GM23338 (cell line): ENCODE measurements around the gene TPM1. TPM values are rescaled to one million over a fixed set of nuclear protein-coding genes. Genes with fewer than 3 reads are reported as not detected.

Source experiments
- ATAC-seq: fragments of 200-7000 bp; cut with Tn5 transposase; 3 replicates; pipeline ENCODE4 v1.9.1; 2020
- DNase-seq: peaks from one replicate; pipeline ENCODE4 v3.0.0-alpha.2; 2015; ENCODE audit warnings: low spot score
- H2AFZ ChIP-seq: fragments of 200-600 bp; sonication (generic); 2 replicates; pipeline ENCODE4 v1.8.0; 2016; ENCODE audit warnings: antibody characterized with exemption, mild to moderate bottlenecking, moderate library complexity
- H3F3A ChIP-seq: fragments of 200-600 bp; sonication (generic); replicated peaks from 2 replicates; pipeline ENCODE4 v1.8.0; 2017; ENCODE audit warnings: antibody characterized with exemption, mixed run types, low read depth
- H3K27ac ChIP-seq: fragments of 200-600 bp; sonication (generic); 2 replicates; pipeline ENCODE4 v1.6.1; 2016; ENCODE audit warnings: low read depth
- H3K27me3 ChIP-seq: fragments of 200-600 bp; sonication (generic); 2 replicates; pipeline ENCODE4 v1.8.0; 2016; ENCODE audit warnings: mild to moderate bottlenecking, mixed run types, moderate library complexity; ENCODE audit not compliant: insufficient read depth
- H3K36me3 ChIP-seq: fragments of 200-600 bp; sonication (generic); 2 replicates; pipeline ENCODE4 v1.8.0; 2016; ENCODE audit warnings: mild to moderate bottlenecking; ENCODE audit not compliant: insufficient read depth
- H3K4me1 ChIP-seq: fragments of 200-600 bp; sonication (generic); 2 replicates; pipeline ENCODE4 v1.8.0; 2016; ENCODE audit warnings: mild to moderate bottlenecking, moderate library complexity; ENCODE audit not compliant: insufficient read depth
- H3K4me2 ChIP-seq: fragments of 200-600 bp; sonication (generic); 2 replicates; pipeline ENCODE4 v1.7.1; 2017; ENCODE audit warnings: mixed run types
- H3K4me3 ChIP-seq: fragments of 200-600 bp; sonication (generic); 2 replicates; pipeline ENCODE4 v1.6.1; 2016; ENCODE audit warnings: mixed run types
- H3K79me2 ChIP-seq: fragments of 200-600 bp; sonication (generic); replicated peaks from 2 replicates; pipeline ENCODE4 v1.8.0; 2017; ENCODE audit warnings: mild to moderate bottlenecking; ENCODE audit not compliant: insufficient read depth
- H3K9me2 ChIP-seq: fragments of 200-600 bp; sonication (generic); 2 replicates; pipeline ENCODE4 v1.8.0; 2017; ENCODE audit not compliant: insufficient read depth
- H4K20me1 ChIP-seq: fragments of 200-600 bp; sonication (generic); replicated peaks from 2 replicates; pipeline ENCODE4 v1.8.0; 2017; ENCODE audit warnings: mild to moderate bottlenecking; ENCODE audit not compliant: insufficient read depth
- H3K27ac Mint-ChIP-seq: 2 replicates; pipeline ENCODE4 v1.8.0; 2020; ENCODE audit warnings: inconsistent platforms, mild to moderate bottlenecking, moderate library complexity, mixed read lengths
- H3K27me3 Mint-ChIP-seq: 3 replicates; pipeline ENCODE4 v1.8.0; 2022; ENCODE audit warnings: low read depth, mild to moderate bottlenecking, moderate library complexity, mixed read lengths, inconsistent platforms; ENCODE audit not compliant: insufficient read depth, poor library complexity
- H3K36me3 Mint-ChIP-seq: 3 replicates; pipeline ENCODE4 v1.8.0; 2021; ENCODE audit warnings: low read depth, mild to moderate bottlenecking, inconsistent platforms, moderate library complexity, mixed read lengths
- H3K4me1 Mint-ChIP-seq: 3 replicates; pipeline ENCODE4 v1.8.0; 2020; ENCODE audit warnings: mild to moderate bottlenecking, inconsistent platforms, mixed read lengths
- H3K4me3 Mint-ChIP-seq: 3 replicates; pipeline ENCODE4 v1.8.0; 2021; ENCODE audit warnings: moderate library complexity, mild to moderate bottlenecking, inconsistent platforms, mixed read lengths
- H3K9me3 Mint-ChIP-seq: 3 replicates; pipeline ENCODE4 v1.8.0; 2020; ENCODE audit warnings: moderate library complexity, mild to moderate bottlenecking, inconsistent platforms, mixed read lengths
- CREB1 ChIP-seq: fragments of 250-450 bp; sonication (Bioruptor Pico); IDR thresholded peaks from 2 replicates; pipeline ENCODE4 v1.5.0; 2020; ENCODE audit warnings: low read depth, mild to moderate bottlenecking, moderate library complexity
- CTCF ChIP-seq, 2 experiments: fragments of 200-600 bp in 1 of 2; sonication (generic) in 1 of 2; conservative IDR thresholded peaks; 2 replicates each; pipeline versions ENCODE4 v1.5.1 to v1.6.1; 2016 to 2017; ENCODE audit warnings: antibody characterized with exemption in 2 of 2, low read depth in 2 of 2, mild to moderate bottlenecking in 2 of 2, moderate library complexity in 1 of 2
- ETS1 ChIP-seq: IDR thresholded peaks from 2 replicates; pipeline ENCODE4 v1.6.1; 2016; ENCODE audit warnings: antibody characterized with exemption
- EZH2 ChIP-seq: fragments of 200-600 bp; sonication (generic); IDR thresholded peaks from one replicate; pipeline ENCODE4 v1.8.0; 2017; ENCODE audit warnings: antibody characterized with exemption, mild to moderate bottlenecking, low read depth; ENCODE audit not compliant: unreplicated experiment
- EZH2phosphoT487 ChIP-seq: fragments of 200-600 bp; sonication (generic); IDR thresholded peaks from one replicate; pipeline ENCODE4 v1.8.1; 2018; ENCODE audit warnings: antibody characterized with exemption; ENCODE audit not compliant: unreplicated experiment
- JUNB ChIP-seq: IDR thresholded peaks from one replicate; pipeline ENCODE4 v1.6.1; 2016; ENCODE audit warnings: antibody characterized with exemption; ENCODE audit not compliant: unreplicated experiment
- NANOG ChIP-seq: IDR thresholded peaks from 2 replicates; pipeline ENCODE4 v1.6.1; 2016; ENCODE audit warnings: antibody characterized with exemption, borderline replicate concordance
- POLR2AphosphoS5 ChIP-seq: IDR thresholded peaks from 2 replicates; pipeline ENCODE4 v1.6.1; 2016; ENCODE audit warnings: antibody characterized with exemption, low read depth
- REST ChIP-seq: IDR thresholded peaks from one replicate; pipeline ENCODE4 v1.6.1; 2018; ENCODE audit warnings: antibody characterized with exemption; ENCODE audit not compliant: unreplicated experiment
- ZNF114 ChIP-seq: fragments of 250-450 bp; sonication (Bioruptor Pico); IDR thresholded peaks from 2 replicates; pipeline ENCODE4 v1.5.0; 2020; ENCODE audit warnings: mild to moderate bottlenecking, moderate library complexity
- ZNF331 ChIP-seq: fragments of 250-450 bp; sonication (Bioruptor Pico); IDR thresholded peaks from 2 replicates; pipeline ENCODE4 v1.5.0; 2020; ENCODE audit warnings: low read depth, mild to moderate bottlenecking, moderate library complexity
- polyA plus RNA-seq: library from polyadenylated mRNA; unstranded; fragments of >200 nt; fragmentation: Nextera tagmentation; extraction: Ambion mirVana; gene quantifications from 2 replicates; pipeline ENCODE4 v1.2.1, GENCODE V29; 2016
- total RNA-seq: library from RNA; depleted of rRNA; stranded (reverse); fragments of >200 nt; shearing (Covaris generic); gene quantifications from 2 replicates; pipeline ENCODE4 v1.2.3, GENCODE V29; 2014

Gene TPM1
- total and polyA plus RNA-seq, 2 experiments from 2014 or later = 449 to 913 TPM

- H3K27ac ChIP-seq = peak overlapping the region; percentile 96
- H3K9me3 Mint-ChIP-seq = no peaks in the 10 kb centered on the region
- peaks cover 17% of the 10 kb centered on the region for H3K36me3 Mint-ChIP-seq
- no peaks in the 10 kb centered on the region for H3K27me3 ChIP-seq
- peaks cover 54% of the 10 kb centered on the region for H3K4me1 ChIP-seq
- H3F3A ChIP-seq = peaks cover 30% of the 10 kb centered on the region
- no peaks in the 10 kb centered on the region for H3K9me2 ChIP-seq
- H2AFZ ChIP-seq = no peak overlapping the region
- H3K79me2 ChIP-seq = no peaks in the 10 kb centered on the region
- H3K36me3 ChIP-seq = peaks cover 5% of the 10 kb centered on the region; the same call in 1 of the 2 replicates
- no peaks in the 10 kb centered on the region for H4K20me1 ChIP-seq
- H3K27me3 Mint-ChIP-seq = peaks cover 7% of the 10 kb centered on the region
- ATAC-seq (peak; percentile 15), DNase-seq (peak; percentile 61)
- TF ChIP-seq EZH2 (no peak), NANOG (peak; percentile 43; the same call in 1 of the 2 replicates)
- peaks cover 69% of the 10 kb centered on the region for H3K4me1 Mint-ChIP-seq
- peak overlapping the region; percentile 27 for H3K4me3 Mint-ChIP-seq
- H3K4me2 ChIP-seq = peak overlapping the region; percentile 68
- peak overlapping the region; percentile 89 for H3K27ac Mint-ChIP-seq
- peak overlapping the region; percentile 24; the same call in 1 of the 2 replicates for H3K4me3 ChIP-seq
These were observed 32.8 kb downstream of the TPM1 start for GRCh38 chr15:63075015-63075983.

- Mint-ChIP-seq H3K36me3 (peaks cover 10% of the 10 kb centered on the region; the same call in 2 of the 3 replicates), H3K4me1 (peaks cover 71% of the 10 kb centered on the region), H3K4me3 (peak overlapping the region; percentile 27), H3K27me3 (peaks cover 12% of the 10 kb centered on the region), H3K9me3 (no peaks in the 10 kb centered on the region), H3K27ac (peak overlapping the region; percentile 89)
- H3K36me3 ChIP-seq = 0 out of 2 replicates have a peak, but pooled peaks cover under 1% of the 10 kb centered on the region
- DNase-seq = no peak
- no peaks in the 10 kb centered on the region for H3K79me2 ChIP-seq
- no peak overlapping the region for H2AFZ ChIP-seq
- peak; percentile 6 for ATAC-seq
- no peaks in the 10 kb centered on the region for H3K9me2 ChIP-seq
- peak overlapping the region; percentile 96 for H3K27ac ChIP-seq
- no peaks in the 10 kb centered on the region for H3K27me3 ChIP-seq
- H3F3A ChIP-seq = peaks cover 23% of the 10 kb centered on the region
- no peaks in the 10 kb centered on the region for H4K20me1 ChIP-seq
- H3K4me3 ChIP-seq = peak overlapping the region; percentile 24; the same call in 1 of the 2 replicates
- peak overlapping the region; percentile 68 for H3K4me2 ChIP-seq
- peaks cover 50% of the 10 kb centered on the region for H3K4me1 ChIP-seq
- TF ChIP-seq REST = no peak
- TF ChIP-seq POLR2AphosphoS5 = no peak
- no peak for TF ChIP-seq EZH2
- no peak for TF ChIP-seq NANOG
- no peak for TF ChIP-seq ETS1
- TF ChIP-seq EZH2phosphoT487 = no peak
- TF ChIP-seq CTCF (conservative IDR thresholded peaks at IDR 0.05; ENCODE audit: low read depth in 2 of 2) = no peak
- no peak for TF ChIP-seq ZNF114
- TF ChIP-seq ZNF331 (CRISPR knock-in tag) = no peak
- no peak for TF ChIP-seq JUNB
- no peak for TF ChIP-seq CREB1 (CRISPR knock-in tag)
These were observed 33.6 kb downstream of the TPM1 start for GRCh38 chr15:63075984-63076713.
